ENCODE measurements around the gene MLXIPL.

GRCh38 chr7:73555411-73555982 lies 68.8 kb downstream of the MLXIPL start:
- TF ChIP-seq, protein P1, sequence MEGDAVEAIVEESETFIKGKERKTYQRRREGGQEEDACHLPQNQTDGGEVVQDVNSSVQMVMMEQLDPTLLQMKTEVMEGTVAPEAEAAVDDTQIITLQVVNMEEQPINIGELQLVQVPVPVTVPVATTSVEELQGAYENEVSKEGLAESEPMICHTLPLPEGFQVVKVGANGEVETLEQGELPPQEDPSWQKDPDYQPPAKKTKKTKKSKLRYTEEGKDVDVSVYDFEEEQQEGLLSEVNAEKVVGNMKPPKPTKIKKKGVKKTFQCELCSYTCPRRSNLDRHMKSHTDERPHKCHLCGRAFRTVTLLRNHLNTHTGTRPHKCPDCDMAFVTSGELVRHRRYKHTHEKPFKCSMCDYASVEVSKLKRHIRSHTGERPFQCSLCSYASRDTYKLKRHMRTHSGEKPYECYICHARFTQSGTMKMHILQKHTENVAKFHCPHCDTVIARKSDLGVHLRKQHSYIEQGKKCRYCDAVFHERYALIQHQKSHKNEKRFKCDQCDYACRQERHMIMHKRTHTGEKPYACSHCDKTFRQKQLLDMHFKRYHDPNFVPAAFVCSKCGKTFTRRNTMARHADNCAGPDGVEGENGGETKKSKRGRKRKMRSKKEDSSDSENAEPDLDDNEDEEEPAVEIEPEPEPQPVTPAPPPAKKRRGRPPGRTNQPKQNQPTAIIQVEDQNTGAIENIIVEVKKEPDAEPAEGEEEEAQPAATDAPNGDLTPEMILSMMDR (IDR thresholded peaks at IDR 0.05): no peak
- no peak for TF ChIP-seq POLR2A (IDR thresholded peaks at IDR 0.05)
